Right cardiac atrium (tissue), 5 donors: ENCODE data around the gene OGFR. TPM values are rescaled to one million over a fixed set of nuclear protein-coding genes. Genes with fewer than 3 reads are reported as not detected.
A peak's percentile ranks its signal among the peaks of the same experiment; 100 is the strongest.

ENCODE experiments used
- ATAC-seq, 2 donors: fragments of 200-7000 bp; cut with Tn5 transposase; one replicate each; pipeline versions ENCODE4 v1.8.0 to v1.9.1; 2020; ENCODE audit warnings: moderate library complexity in 2 of 2, mild to moderate bottlenecking in 1 of 2
- DNase-seq, 3 donors: peaks; one replicate each; pipeline ENCODE4 v3.0.0-alpha.2; 2020
- H3K27ac ChIP-seq: one replicate; pipeline ENCODE4 v1.5.1; 2013; ENCODE audit warnings: mild to moderate bottlenecking, low read length, control low read depth, moderate library complexity
- H3K27me3 ChIP-seq: one replicate; pipeline ENCODE4 v1.6.1; 2013; ENCODE audit not compliant: control insufficient read depth, insufficient read depth
- H3K4me1 ChIP-seq: one replicate; pipeline ENCODE4 v1.6.1; 2013; ENCODE audit warnings: low read length; ENCODE audit not compliant: control insufficient read depth, insufficient read depth
- H3K4me3 ChIP-seq: one replicate; pipeline ENCODE4 v1.5.1; 2013; ENCODE audit warnings: low read length, control low read depth
- H3K9me3 ChIP-seq: one replicate; pipeline ENCODE4 v1.6.1; 2013; ENCODE audit warnings: low read length; ENCODE audit not compliant: control insufficient read depth
- WGBS: extraction: QIAGEN DNeasy Blood & Tissue Kit; methylation state at CpG from one replicate; pipeline ENCODE4 v1.1.7; 2013; 5-methylcytosine and 5-hydroxymethylcytosine counted together
- intact Hi-C, 4 donors: fragments of 100-400 bp; cut with DNase I; formaldehyde crosslinking; loops; one replicate each; pipeline versions ENCODE4 v1.11.0 to v1.14.0; 2022 to 2023
- polyA plus RNA-seq: library from polyadenylated mRNA; stranded (reverse); fragments of 200-250 nt; gene quantifications from one replicate; pipeline ENCODE4 v1.2.3, GENCODE V29; 2013
- total RNA-seq, 4 donors: library from RNA; stranded (reverse); fragmentation: NEBNext Ultra II Directional; extraction: Animal tissue kit (Norgen Biotek cat#: 25700); gene quantifications; one replicate each; pipeline ENCODE4 v1.2.1, GENCODE V29; 2021
- donor health status: healthy with polysubstance abuse.
- donor health status: DM: no; HTN: yes; CAD: no.
- donor health status: DM: no; HTN: no; CAD: no.
- donor health status: DM: no; HTN: yes; CAD: no; lungs with severe emphysema.
- donor health status: DM: yes; HTN: yes; CAD: no.

Gene OGFR
- total and polyA plus RNA-seq, 5 donors: 21.0 to 29.6 (median 24.6) TPM

- intact Hi-C loops: no loop called here
- H3K9me3 ChIP-seq: no peaks in the 10 kb centered on the region
- ATAC-seq: no peak
- no peaks in the 10 kb centered on the region for H3K27me3 ChIP-seq
- 91% methylated on average over 22 of the region's 22 CpGs for WGBS
- H3K4me1 ChIP-seq: no peaks in the 10 kb centered on the region
- H3K27ac ChIP-seq: no peak overlapping the region
- peak in 2 of 3 donors; percentile 40 to 43 for DNase-seq
- no peak overlapping the region for H3K4me3 ChIP-seq
Measured at GRCh38 chr20:62830821-62831220, 26.2 kb downstream of the OGFR start.

- no peak overlapping the region for H3K4me3 ChIP-seq
- 80% methylated on average over 10 of the region's 10 CpGs for WGBS
- H3K27ac ChIP-seq: no peak overlapping the region
- DNase-seq (peak in 2 of 3 donors; percentile 28 to 44), ATAC-seq (no peak)
- H3K27me3 ChIP-seq: no peaks in the 10 kb centered on the region
- intact Hi-C loops: no loop called here
- H3K9me3 ChIP-seq: no peaks in the 10 kb centered on the region
- H3K4me1 ChIP-seq: no peaks in the 10 kb centered on the region
Measured at GRCh38 chr20:62831361-62831788, 26.7 kb downstream of the OGFR start.

- ATAC-seq (no peak), DNase-seq (no peak)
- H3K27ac ChIP-seq: no peak overlapping the region
- H3K27me3 ChIP-seq: no peaks in the 10 kb centered on the region
- H3K4me3 ChIP-seq: no peak overlapping the region
- WGBS: 85% methylated on average over 10 of the region's 10 CpGs
- intact Hi-C loops: no loop called here
- H3K4me1 ChIP-seq: no peaks in the 10 kb centered on the region
- no peaks in the 10 kb centered on the region for H3K9me3 ChIP-seq
Measured at GRCh38 chr20:62831854-62832211, 27.2 kb downstream of the OGFR start.

- ATAC-seq: peak; percentile 7 to 8
- 54% methylated on average over 22 of the region's 22 CpGs for WGBS
- intact Hi-C loops: no loop called here
Measured at GRCh38 chr20:62832212-62832922, 27.7 kb downstream of the OGFR start.

GRCh38 chr20:62832951-62833391, 28.3 kb downstream of the OGFR start:
- no peaks in the 10 kb centered on the region for H3K9me3 ChIP-seq
- 74% methylated on average over 14 of the region's 14 CpGs for WGBS
- intact Hi-C loops: no loop called here
- ATAC-seq (peak in 1 of 2 donors; percentile 6), DNase-seq (peak in 2 of 3 donors; percentile 25 to 53)
- no peaks in the 10 kb centered on the region for H3K4me1 ChIP-seq
- H3K4me3 ChIP-seq: no peak overlapping the region
- no peak overlapping the region for H3K27ac ChIP-seq
- no peaks in the 10 kb centered on the region for H3K27me3 ChIP-seq

More at GRCh38 chr20:62832212-62832922, 27.7 kb downstream of the OGFR start:
- Histone ChIP-seq H3K4me1 (no peaks in the 10 kb centered on the region), H3K27ac (no peak overlapping the region), H3K27me3 (no peaks in the 10 kb centered on the region), H3K9me3 (no peaks in the 10 kb centered on the region), H3K4me3 (no peak overlapping the region)
- DNase-seq: peak in 2 of 3 donors; percentile 55 to 75

- Histone ChIP-seq H3K4me1 (no peaks in the 10 kb centered on the region), H3K9me3 (no peaks in the 10 kb centered on the region), H3K4me3 (no peak overlapping the region), H3K27ac (no peak overlapping the region), H3K27me3 (no peaks in the 10 kb centered on the region)
- WGBS: 91% methylated on average over 24 of the region's 24 CpGs
- intact Hi-C loops: no loop called here
- ATAC-seq (no peak), DNase-seq (no peak)
Measured at GRCh38 chr20:62834967-62835730, 30.5 kb downstream of the OGFR start.

- Histone ChIP-seq H3K27me3 (no peaks in the 10 kb centered on the region), H3K4me1 (no peaks in the 10 kb centered on the region), H3K9me3 (no peaks in the 10 kb centered on the region), H3K4me3 (no peak overlapping the region), H3K27ac (no peak overlapping the region)
- 74% methylated on average over 52 of the region's 52 CpGs for whole genome bisulfite sequencing
- no peak for ATAC-seq
- peak in 2 of 3 donors; percentile 40 to 48 for DNase-seq
- intact Hi-C loops: no loop called here
Measured at GRCh38 chr20:62835931-62836861, 31.6 kb downstream of the OGFR start.

GRCh38 chr20:62836967-62837490, 32.4 kb downstream of the OGFR start:
- intact Hi-C loops: no loop called here
- no peak for ATAC-seq
- no peaks in the 10 kb centered on the region for H3K9me3 ChIP-seq
- H3K4me3 ChIP-seq: no peak overlapping the region
- WGBS: 91% methylated on average over 19 of the region's 19 CpGs
- no peaks in the 10 kb centered on the region for H3K27me3 ChIP-seq
- no peak overlapping the region for H3K27ac ChIP-seq
- no peaks in the 10 kb centered on the region for H3K4me1 ChIP-seq
- DNase-seq: peak in 1 of 3 donors; percentile 24

- H3K27me3 ChIP-seq: no peaks in the 10 kb centered on the region
- ATAC-seq: no peak
- intact Hi-C loops: no loop called here
- no peaks in the 10 kb centered on the region for H3K9me3 ChIP-seq
- peak in 1 of 3 donors; percentile 9 for DNase-seq
- no peak overlapping the region for H3K4me3 ChIP-seq
- H3K27ac ChIP-seq: no peak overlapping the region
- no peaks in the 10 kb centered on the region for H3K4me1 ChIP-seq
- 91% methylated on average over 8 of the region's 8 CpGs for WGBS
Measured at GRCh38 chr20:62837790-62838127, 33.1 kb downstream of the OGFR start.

- Histone ChIP-seq H3K9me3 (no peaks in the 10 kb centered on the region), H3K27me3 (no peaks in the 10 kb centered on the region), H3K27ac (no peak overlapping the region), H3K4me3 (no peak overlapping the region), H3K4me1 (no peaks in the 10 kb centered on the region)
- ATAC-seq: peak in 1 of 2 donors; percentile 35
- intact Hi-C loops: no loop called here
- WGBS: 82% methylated on average over 27 of the region's 27 CpGs
- DNase-seq: peak in 2 of 3 donors; percentile 34 to 46
Measured at GRCh38 chr20:62838128-62838891, 33.7 kb downstream of the OGFR start.
